NOMO-1 treated with DMSO at 0.1 percent for 48 hours (cell line): Measurements from ENCODE around the gene TMPRSS6.

Experiments
- DNase-seq: peaks from one replicate; lab custom pipeline; 2025; ENCODE audit not compliant: unreplicated experiment; lab: John Stamatoyannopoulos, UW

The TMPRSS6 gene

DNA sequence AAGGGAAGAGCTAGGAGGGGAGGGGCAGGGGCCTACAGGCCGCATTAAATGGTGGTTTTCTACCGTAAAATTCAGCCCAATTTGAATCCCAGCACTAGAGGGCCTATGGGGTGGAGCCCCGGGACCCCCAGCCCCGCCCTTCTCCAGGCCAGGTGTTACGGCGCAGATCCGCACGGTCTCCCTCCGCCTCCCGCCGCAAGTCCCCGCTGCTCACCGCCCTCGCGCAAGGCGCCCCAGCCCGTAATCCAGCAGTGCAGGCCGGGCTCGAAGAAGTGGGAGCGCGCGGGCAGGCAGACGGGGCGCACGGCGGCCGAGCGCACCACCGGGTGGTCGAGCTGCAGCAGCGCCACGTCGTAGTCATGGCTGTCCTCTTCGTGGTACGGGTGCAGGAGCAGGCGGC, 40.7 kb downstream of the TMPRSS6 start:
- DNase-seq, result no peak

- no peak for DNase-seq
Observed at GRCh38 chr22:37067428-37067827, 42.1 kb downstream of the TMPRSS6 start.

DNA sequence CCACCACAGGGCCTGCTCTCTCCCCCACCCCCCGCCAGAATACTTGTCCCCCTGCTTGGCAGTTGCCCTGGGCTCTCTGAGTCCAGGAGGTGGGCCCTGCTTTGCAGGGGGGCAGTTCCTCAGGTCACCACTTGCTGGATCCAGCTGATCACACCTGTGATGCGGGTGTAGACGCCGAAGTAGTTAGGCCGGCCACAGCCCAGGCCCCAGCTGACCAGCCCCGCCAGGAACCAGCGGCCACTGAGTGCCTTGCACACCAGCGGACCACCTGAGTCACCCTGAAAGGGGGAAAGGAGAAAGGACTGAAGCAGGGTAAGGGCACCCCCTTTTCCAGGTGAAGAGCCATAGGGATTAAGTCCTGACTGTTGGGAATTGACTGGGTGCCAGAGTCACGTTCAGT, 43.6 kb downstream of the TMPRSS6 start:
- DNase-seq, result no peak

- no peak for DNase-seq
Observed at GRCh38 chr22:37065180-37065579, 44.3 kb downstream of the TMPRSS6 start.

DNA sequence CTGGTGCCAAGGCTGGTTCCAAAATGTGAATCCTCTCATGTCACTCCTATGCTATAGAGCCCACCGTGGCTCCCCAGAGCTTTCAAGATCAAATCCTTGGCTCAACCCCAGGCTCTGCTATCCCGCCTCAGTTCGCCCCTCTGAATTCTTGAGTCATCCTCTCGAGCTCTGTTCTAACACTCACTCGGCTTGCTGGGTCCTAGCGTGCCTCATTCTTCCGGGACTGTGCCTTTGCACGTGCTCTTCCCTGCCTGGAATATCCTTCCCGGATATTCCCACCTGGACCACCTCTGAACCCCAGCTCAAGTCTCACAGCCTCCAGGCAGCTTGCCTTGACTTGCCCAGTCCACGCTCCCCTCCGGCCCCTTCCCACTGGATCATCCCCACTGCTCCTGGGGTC, 45.0 kb downstream of the TMPRSS6 start:
- DNase-seq, result no peak

DNA sequence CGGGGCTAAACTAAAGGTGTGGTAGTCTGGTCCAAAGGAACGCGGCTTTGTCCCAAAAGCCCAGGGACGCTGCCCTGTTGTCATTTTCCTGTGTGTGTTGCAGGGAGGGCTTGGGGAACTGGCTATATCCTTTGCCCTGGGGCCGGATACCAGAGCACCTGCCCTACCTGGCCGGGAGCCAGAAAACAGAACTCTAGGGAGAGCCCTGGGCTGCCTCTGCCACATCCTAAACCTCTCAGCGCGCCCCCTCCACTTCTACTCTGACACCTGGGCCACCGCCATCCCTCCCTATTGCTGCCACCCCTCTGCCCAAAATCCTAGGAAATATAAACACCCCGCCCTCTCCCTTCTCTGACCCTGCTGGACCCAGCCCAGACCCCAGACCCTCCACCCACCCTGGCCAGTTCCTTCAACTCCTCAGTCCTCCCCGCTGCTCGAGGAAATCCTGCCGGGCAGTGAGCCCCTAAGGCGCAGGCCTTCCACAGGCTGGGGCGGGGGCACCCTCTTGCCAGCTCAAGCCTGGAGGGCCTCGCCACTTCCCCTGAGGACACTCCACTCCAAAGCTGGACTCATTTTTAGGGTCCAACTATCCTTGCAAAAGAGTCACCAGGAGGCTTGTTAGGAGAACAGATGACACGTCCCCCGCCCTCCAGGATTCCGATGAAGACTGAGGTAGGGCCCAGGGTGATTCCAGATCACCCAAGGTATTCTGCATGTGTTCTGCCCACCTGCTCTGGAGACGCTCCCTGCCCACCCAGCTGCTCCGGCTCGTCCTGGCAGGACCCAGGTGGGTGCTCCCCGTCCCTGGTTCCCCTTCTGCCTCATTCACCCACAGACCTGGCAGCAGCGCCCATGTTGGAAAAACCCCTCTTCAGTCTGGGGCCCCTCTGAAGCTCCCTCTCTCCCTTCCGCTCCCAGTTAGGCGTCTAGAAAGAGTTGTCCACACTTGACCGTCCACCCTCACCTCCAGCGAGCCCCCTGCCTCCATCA, 45.8 kb downstream of the TMPRSS6 start:
- no peak for DNase-seq

DNA sequence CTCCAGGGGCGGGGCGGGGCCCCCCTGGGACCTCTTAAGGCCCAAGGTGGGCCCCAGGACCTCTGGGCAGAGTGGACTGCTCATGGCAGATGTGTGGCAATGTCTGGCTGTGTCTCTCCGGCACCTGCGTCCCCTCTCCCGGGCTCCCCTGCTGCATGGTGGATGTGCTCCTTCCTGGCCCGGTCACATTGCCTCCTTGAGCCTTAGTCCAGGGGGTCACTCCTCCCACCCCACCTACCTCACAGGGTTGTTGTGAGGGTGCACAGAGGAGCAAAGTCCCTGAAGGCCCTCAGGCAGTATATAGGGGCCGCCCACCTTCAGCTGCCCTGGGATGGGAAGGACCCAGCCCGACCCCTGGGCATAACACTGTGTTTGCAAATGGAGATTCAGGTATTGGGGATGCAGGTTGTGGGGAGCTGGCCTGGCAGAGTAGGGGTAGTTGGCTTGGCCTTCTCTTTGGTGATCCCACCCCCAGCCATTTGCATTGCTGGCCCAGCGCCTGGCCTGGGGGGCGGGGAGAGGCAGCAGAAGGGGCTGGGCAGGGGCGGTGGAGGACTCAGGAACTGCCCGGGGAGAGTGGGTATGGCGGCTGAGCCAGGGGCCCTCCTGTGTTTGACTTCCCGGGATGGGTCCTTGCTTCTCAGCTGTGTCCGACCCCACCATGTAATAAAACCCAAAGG, 46.7 kb downstream of the TMPRSS6 start:
- DNase-seq, result no peak

GRCh38 chr22:37062376-37062675, 47.2 kb downstream of the TMPRSS6 start:
- no peak for DNase-seq

GRCh38 chr22:37061611-37062375, 47.7 kb downstream of the TMPRSS6 start:
- DNase-seq, result no peak

DNA sequence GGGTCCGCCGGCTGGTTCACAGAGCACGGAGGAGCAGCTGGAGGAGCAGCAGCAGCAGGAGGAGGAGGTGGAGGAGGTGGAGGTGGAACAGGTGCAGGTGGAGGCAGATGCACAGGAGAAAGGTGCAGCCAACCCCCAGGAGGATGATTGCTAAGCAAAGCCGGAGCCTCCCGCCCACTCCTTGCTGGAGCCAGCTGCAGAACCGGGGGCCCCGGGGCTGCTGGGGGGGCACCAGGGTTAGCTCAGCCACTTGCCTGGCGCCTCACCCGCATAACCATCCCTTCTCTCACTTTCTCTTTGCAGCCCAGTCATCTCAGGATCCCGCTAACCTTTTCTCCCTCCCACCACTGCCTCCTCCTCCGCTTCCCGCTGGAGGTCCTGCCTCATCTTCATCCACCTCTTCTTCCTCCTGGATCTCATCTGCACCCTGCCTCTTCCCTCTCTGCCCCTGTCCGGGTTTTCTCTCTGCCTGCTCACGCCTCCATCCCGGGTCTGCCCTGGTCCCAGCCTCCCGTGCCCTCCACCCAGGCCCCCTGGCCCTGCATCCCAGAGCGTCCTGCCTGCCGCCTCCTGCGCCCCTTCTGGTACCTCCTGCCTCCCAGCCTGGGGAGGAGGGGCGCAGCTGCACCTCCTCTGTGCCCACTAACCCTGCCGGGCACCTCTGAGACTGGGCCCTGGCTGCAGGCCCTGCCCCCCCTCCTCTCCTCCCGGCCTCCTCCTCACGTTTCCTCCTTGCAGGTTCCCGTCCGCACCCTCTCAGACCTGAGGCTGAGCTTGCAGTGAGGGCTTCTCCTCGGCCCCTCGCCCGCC, 48.5 kb downstream of the TMPRSS6 start:
- no peak for DNase-seq

GRCh38 chr22:37059876-37060449, 49.5 kb downstream of the TMPRSS6 start:
- no peak for DNase-seq

DNA sequence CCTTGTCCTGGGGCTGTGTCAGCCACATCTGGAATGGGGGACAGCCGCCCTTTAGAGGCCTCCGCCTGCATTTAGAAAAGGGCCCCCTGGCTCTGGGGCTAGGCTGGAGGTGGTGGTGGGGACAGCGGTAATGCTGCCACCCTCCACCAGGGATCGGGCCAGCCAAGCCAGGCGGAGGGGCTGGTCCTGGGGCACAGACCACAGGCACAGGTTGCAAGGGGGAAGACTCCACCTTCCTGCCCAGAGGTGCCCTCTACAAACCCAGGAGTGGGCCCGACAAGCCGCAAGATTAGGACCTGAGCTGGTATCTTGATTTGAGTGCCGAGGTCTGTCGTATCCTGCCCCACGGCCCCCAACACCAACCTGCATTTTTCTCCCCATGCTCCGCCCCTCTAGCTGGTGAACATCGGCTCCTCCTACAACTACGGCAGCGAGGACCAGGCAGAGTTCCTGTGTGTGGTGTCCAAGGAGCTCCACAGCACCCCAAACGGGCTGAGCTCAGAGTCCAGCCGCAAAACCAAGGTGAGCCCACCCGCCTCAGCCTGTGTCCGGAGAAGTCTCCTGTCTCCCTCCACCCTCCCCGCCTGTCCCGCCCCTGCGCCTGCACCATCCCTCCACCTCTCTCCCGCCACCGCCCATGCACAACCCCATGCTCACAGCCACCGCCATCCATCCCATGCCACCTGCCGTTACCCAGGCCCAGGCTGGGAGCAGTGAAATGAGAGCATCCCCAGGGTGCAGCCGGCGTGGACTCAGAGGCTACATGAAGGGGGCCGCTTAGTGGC, 50.4 kb downstream of the TMPRSS6 start:
- no peak for DNase-seq

DNA sequence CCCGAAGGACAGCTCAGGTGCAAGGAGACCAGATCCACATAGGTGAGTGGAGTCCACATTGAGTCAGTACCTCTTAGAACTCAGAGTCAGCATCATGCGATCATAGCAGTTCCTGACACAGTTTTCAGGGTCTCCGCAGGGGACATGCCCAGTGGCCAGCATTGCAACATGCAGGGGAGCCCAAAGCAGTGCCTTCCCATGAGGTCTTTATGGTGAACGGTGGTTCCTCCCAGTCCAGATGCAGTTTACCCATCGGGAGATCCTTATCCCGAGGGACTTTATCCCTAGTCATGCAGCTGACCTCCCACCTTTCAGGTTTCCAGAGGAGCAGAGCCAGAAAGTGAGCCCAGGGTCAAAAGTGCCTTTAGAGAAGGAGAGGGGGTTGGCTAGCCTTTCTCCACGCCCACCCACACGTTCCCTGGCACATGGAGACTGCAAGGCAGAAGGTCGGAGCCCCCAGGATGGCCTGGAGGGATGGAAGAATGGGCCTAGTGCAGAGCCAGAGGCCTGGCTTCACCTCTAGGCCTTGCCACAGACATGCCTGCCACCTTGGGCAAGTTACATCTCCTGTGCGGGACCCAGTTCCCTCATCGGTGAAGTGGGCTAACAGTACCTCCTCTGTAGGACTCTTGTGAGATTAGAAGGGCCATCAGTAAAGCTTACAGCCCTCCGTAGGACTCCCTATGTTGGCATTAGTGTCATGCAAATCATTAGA, 51.6 kb downstream of the TMPRSS6 start:
- no peak for DNase-seq

DNA sequence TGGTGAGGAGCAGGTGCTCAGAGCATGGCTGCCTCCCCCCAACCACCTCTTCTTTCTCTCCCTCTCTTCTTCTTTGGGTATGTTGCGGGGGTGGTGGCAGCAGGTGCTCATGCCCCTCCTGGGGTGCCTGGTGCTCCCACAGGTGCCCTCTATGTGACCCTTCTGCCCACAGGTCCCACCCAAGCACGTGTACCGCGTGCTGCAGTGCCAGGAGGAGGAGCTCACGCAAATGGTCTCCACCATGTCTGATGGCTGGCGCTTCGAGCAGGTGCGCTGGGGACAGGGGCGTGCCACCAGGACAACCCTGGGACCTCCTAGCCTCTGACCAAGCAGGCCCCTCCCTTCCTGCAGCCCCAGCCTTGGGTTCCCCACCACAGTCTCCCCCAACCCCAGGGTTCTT, 52.3 kb downstream of the TMPRSS6 start:
- DNase-seq, result no peak

- no peak for DNase-seq
Observed at GRCh38 chr22:37056246-37056645, 53.3 kb downstream of the TMPRSS6 start.

DNA sequence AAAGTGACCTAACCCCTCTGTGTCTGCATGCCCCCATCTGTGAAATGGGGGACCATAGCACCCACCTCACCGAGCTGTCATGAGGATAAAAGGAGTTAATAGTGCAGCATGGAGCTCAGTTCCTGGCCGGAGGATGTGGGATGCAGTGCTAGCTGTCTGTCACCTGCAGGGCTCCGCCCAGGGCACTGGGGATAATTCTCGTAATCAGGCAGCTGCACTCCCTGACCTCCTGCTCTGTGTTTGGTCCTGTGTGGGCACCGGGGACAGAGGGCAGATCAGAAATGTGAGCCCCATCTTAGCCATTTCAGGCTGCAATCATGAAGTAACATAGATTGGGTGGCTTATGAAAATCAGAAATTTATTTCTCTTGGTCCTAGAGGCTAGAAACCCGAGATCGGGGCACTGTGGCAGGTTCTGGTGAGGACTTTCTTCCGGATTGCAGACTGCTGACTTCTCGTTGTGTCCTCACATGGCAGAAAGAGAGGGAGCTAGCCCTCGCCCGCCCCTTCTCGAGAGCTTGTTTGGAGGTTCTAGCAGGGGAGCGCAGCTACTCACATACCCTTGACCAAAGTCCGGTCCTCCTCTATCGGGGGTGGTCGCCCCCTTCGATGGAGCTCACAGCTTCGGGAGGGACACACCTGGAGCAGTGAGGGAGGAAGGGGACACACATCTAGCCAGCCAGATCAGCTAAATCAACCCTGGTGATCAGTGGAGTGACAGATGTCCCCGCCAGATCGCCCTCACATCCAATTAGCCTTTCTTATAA, 54.7 kb downstream of the TMPRSS6 start:
- no peak for DNase-seq

DNA sequence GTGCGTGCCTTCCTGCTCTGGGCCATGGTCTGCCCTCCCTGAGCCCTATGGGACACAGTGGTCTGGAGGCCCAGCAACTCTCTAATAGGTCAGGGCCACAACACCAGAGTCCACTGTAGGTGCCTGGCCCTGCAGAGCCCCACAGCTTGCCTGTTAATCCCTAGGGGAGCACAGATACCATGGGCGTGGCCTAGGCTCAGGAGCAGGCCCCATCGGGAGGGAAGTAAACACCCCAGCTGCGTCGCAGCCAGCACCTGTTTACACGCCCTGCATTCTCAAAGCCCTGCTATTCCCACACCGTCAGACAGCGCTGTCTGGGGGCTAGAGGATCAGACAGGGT, 55.5 kb downstream of the TMPRSS6 start:
- DNase-seq, result no peak

DNA sequence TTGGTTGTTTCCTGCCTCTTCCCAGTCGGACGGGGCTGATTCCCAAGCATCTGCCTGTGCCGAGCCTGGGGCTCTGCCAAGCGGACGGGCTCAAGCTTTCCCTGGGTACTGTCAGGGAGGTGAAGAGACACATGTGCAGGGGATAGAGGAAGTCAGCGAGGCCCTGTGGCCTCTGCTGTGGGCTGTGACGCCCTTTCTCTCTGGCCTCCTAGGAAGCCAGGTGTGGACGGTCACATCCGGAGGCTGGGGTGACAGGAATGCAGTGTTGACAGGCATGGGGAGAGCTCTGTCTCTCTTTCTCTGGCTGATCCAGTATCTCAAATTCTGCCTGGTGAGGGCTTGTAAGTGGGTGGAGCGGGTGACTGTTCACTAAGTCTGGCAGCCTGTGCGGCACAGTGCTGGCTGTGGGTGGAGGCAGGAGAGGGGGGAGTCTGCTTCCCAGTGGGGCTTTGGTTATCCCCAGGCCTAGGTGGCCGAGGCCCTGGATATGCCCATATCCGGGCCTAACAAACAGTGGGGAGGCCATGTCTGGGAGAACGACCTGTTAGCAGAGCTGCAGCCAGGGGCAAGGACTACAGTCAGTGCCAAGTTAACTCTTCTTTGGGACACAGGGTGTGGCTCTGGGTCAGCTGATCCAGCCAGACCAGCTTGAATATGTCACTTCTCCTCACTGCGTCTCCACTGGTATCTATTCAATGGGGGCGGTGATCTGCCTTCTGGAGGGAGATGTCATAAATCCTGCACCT, 56.0 kb downstream of the TMPRSS6 start:
- no peak for DNase-seq
